ENCODE data around the gene BBS12.

DNA sequence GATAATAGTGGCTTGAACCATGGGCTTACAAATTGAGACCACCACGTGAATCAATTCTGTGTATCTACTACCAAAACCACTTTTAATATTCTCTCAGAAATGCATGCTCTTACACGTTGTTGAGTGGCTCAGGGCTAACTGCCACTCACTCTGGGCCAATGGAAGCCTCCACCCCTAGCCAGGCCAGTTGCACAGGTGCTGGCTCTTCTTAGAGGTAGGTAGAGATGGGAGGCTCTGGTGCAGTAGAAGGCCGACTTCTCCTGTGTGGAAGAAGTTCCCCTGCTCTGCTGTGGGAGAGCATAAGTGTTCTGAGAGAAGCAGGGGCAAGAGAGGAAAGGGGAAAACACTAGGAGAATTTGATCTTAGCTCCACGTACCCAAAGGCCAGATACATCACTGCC, 25.0 kb upstream of the BBS12 start:
- TF ChIP-seq CTCF (IDR thresholded peaks at IDR 0.05) (no peak), POLR2A (IDR thresholded peaks at IDR 0.05) (no peak)
